Measurements from ENCODE around the gene CTDSP2. TPM values are rescaled to one million over a fixed set of nuclear protein-coding genes. Genes with fewer than 3 reads are reported as not detected.

Gene CTDSP2
- total and polyA plus RNA-seq, 7 donors: 85.3 to 183 (median 122) TPM

- peaks cover 0 to 39% (median 32%) of the 10 kb centered on the region in 4 donors for H3K4me1 ChIP-seq
- peak overlapping the region; percentile 84 to 100 (median 92) for H3K27ac ChIP-seq
- no peak for DNase-seq
- no peaks in the 10 kb centered on the region for H3K27me3 ChIP-seq
- no peak overlapping the region for H3K4me3 ChIP-seq
- intact Hi-C loops (cut with DNase I): no loop called here
- TF ChIP-seq, protein P1, sequence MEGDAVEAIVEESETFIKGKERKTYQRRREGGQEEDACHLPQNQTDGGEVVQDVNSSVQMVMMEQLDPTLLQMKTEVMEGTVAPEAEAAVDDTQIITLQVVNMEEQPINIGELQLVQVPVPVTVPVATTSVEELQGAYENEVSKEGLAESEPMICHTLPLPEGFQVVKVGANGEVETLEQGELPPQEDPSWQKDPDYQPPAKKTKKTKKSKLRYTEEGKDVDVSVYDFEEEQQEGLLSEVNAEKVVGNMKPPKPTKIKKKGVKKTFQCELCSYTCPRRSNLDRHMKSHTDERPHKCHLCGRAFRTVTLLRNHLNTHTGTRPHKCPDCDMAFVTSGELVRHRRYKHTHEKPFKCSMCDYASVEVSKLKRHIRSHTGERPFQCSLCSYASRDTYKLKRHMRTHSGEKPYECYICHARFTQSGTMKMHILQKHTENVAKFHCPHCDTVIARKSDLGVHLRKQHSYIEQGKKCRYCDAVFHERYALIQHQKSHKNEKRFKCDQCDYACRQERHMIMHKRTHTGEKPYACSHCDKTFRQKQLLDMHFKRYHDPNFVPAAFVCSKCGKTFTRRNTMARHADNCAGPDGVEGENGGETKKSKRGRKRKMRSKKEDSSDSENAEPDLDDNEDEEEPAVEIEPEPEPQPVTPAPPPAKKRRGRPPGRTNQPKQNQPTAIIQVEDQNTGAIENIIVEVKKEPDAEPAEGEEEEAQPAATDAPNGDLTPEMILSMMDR (IDR thresholded peaks at IDR 0.05): no peak
- TF ChIP-seq POLR2AphosphoS5 (IDR thresholded peaks at IDR 0.05): no peak
- no peak for TF ChIP-seq EP300 (IDR thresholded peaks at IDR 0.05)
- no peak for TF ChIP-seq POLR2A (IDR thresholded peaks at IDR 0.05)
- no peaks in the 10 kb centered on the region for H3K9me3 ChIP-seq
- H3K36me3 ChIP-seq: no peaks in the 10 kb centered on the region
- 85 to 92% methylated on average over 2 of the region's 2 CpGs for WGBS, 2 donors
Observed at GRCh38 chr12:57853864-57854556, 7.5 kb upstream of the CTDSP2 start.

- intact Hi-C loops (cut with DNase I): no loop called here
- H3K9me3 ChIP-seq: no peaks in the 10 kb centered on the region
- TF ChIP-seq, protein P1 (IDR thresholded peaks at IDR 0.05): peak; percentile 31 to 41 (median 35)
- peak; percentile 16 to 29 for TF ChIP-seq POLR2A (IDR thresholded peaks at IDR 0.05)
- peak in 2 of 4 donors; percentile 54 to 71 for TF ChIP-seq POLR2AphosphoS5 (IDR thresholded peaks at IDR 0.05)
- TF ChIP-seq EP300 (IDR thresholded peaks at IDR 0.05): no peak
Observed at GRCh38 chr12:57852620-57853500, 6.3 kb upstream of the CTDSP2 start.

GRCh38 chr12:57852200-57852599 lies 5.7 kb upstream of the CTDSP2 start:
- peak; percentile 86 for DNase-seq
- no peaks in the 10 kb centered on the region for H3K36me3 ChIP-seq
- WGBS, 2 donors: 39 to 63% methylated on average over 11 of the region's 11 CpGs
- peak overlapping the region; percentile 25 to 49 (median 42) for H3K4me3 ChIP-seq
- no peak for TF ChIP-seq EP300 (IDR thresholded peaks at IDR 0.05)
- TF ChIP-seq POLR2AphosphoS5 (IDR thresholded peaks at IDR 0.05): no peak
- TF ChIP-seq POLR2A (IDR thresholded peaks at IDR 0.05): no peak
- TF ChIP-seq, protein P1 (IDR thresholded peaks at IDR 0.05): no peak
- intact Hi-C loops (cut with DNase I): no loop called here
- H3K4me1 ChIP-seq: peaks cover 0 to 54% (median 36%) of the 10 kb centered on the region in 4 donors
- no peaks in the 10 kb centered on the region for H3K27me3 ChIP-seq
- H3K9me3 ChIP-seq: no peaks in the 10 kb centered on the region
- peak overlapping the region; percentile 84 to 100 (median 92) for H3K27ac ChIP-seq

More at GRCh38 chr12:57852620-57853500, 6.3 kb upstream of the CTDSP2 start:
- 29 to 53% methylated on average over 38 of the region's 38 CpGs for WGBS, 2 donors
- H3K4me3 ChIP-seq: peak overlapping the region; percentile 25 to 49 (median 42)
- H3K27me3 ChIP-seq: no peaks in the 10 kb centered on the region
- DNase-seq: peak; percentile 87
- H3K4me1 ChIP-seq: peaks cover 0 to 50% (median 32%) of the 10 kb centered on the region in 4 donors
- H3K36me3 ChIP-seq: no peaks in the 10 kb centered on the region
- peak overlapping the region; percentile 84 to 100 (median 92) for H3K27ac ChIP-seq

- no peaks in the 10 kb centered on the region for H3K36me3 ChIP-seq
- H3K9me3 ChIP-seq: no peaks in the 10 kb centered on the region
- no peak for DNase-seq
- TF ChIP-seq POLR2AphosphoS5 (IDR thresholded peaks at IDR 0.05): no peak
- TF ChIP-seq POLR2A (IDR thresholded peaks at IDR 0.05): no peak
- TF ChIP-seq EP300 (IDR thresholded peaks at IDR 0.05): no peak
- TF ChIP-seq, protein P1 (IDR thresholded peaks at IDR 0.05): no peak
- intact Hi-C loops (cut with DNase I): loop anchor here (2.0 kb wide), 1 partner anchor 13 kb away; no protein-coding TSS in a partner anchor
- H3K27me3 ChIP-seq: no peaks in the 10 kb centered on the region
- peak overlapping the region; percentile 84 to 100 (median 92) for H3K27ac ChIP-seq
- 91 to 98% methylated on average over 1 of the region's 1 CpG for WGBS, 2 donors
- peaks cover 0 to 55% (median 38%) of the 10 kb centered on the region in 4 donors for H3K4me1 ChIP-seq
- no peak overlapping the region for H3K4me3 ChIP-seq
Observed at GRCh38 chr12:57851552-57851951, 5.0 kb upstream of the CTDSP2 start.

All from sigmoid colon (tissue), 7 donors.